Mesendoderm (in vitro differentiated cells): Measurements from ENCODE around the gene GNA12.

Experiments used
- DNase-seq: peaks from one replicate; pipeline ENCODE4 v3.0.0; 2013
- H2AK5ac ChIP-seq: 2 replicates; pipeline ENCODE4 v1.6.1; 2013; ENCODE audit warnings: low read length, inconsistent platforms
- H2BK120ac ChIP-seq: 2 replicates; pipeline ENCODE4 v1.6.1; 2013; ENCODE audit warnings: low read depth, mild to moderate bottlenecking, low read length, moderate library complexity, mixed read lengths
- H2BK15ac ChIP-seq: replicated peaks from 2 replicates; pipeline ENCODE4 v1.6.1; 2013; ENCODE audit warnings: low read depth, mild to moderate bottlenecking, moderate library complexity
- H2BK5ac ChIP-seq: 2 replicates; pipeline ENCODE4 v1.6.1; 2013; ENCODE audit warnings: low read length, inconsistent platforms
- H3K18ac ChIP-seq: 2 replicates; pipeline ENCODE4 v1.6.1; 2013; ENCODE audit warnings: mild to moderate bottlenecking, low read length, mixed read lengths
- H3K23ac ChIP-seq: one replicate; pipeline ENCODE4 v1.6.1; 2013; ENCODE audit warnings: low read length
- H3K27ac ChIP-seq: 2 replicates; pipeline ENCODE4 v1.5.1; 2013; ENCODE audit warnings: low read depth, mild to moderate bottlenecking, inconsistent platforms, low read length, moderate library complexity
- H3K27me3 ChIP-seq: 2 replicates; pipeline ENCODE4 v1.6.1; 2013; ENCODE audit warnings: low read length, control low read depth, mild to moderate bottlenecking, inconsistent platforms; ENCODE audit not compliant: insufficient read depth, poor library complexity
- H3K36me3 ChIP-seq: 2 replicates; pipeline ENCODE4 v1.6.1; 2013; ENCODE audit warnings: low read length, inconsistent platforms; ENCODE audit not compliant: control insufficient read depth, insufficient read depth
- H3K4ac ChIP-seq: one replicate; pipeline ENCODE4 v1.6.1; 2013; ENCODE audit warnings: low read depth, mild to moderate bottlenecking, low read length, moderate library complexity
- H3K4me1 ChIP-seq: 2 replicates; pipeline ENCODE4 v1.6.1; 2013; ENCODE audit warnings: low read depth, low read length, inconsistent platforms; ENCODE audit not compliant: control insufficient read depth
- H3K4me2 ChIP-seq: 2 replicates; pipeline ENCODE4 v1.6.1; 2013; ENCODE audit warnings: low read length
- H3K4me3 ChIP-seq: 2 replicates; pipeline ENCODE4 v1.5.1; 2013; ENCODE audit warnings: mild to moderate bottlenecking, low read length
- H3K56ac ChIP-seq: one replicate; pipeline ENCODE4 v1.6.1; 2013; ENCODE audit warnings: low read length
- H3K79me1 ChIP-seq: 2 replicates; pipeline ENCODE4 v1.6.1; 2013; ENCODE audit warnings: low read length, inconsistent platforms
- H3K79me2 ChIP-seq: 2 replicates; pipeline ENCODE4 v1.6.1; 2013; ENCODE audit warnings: mild to moderate bottlenecking, low read length; ENCODE audit not compliant: control insufficient read depth, insufficient read depth
- H3K9ac ChIP-seq: 2 replicates; pipeline ENCODE4 v1.6.1; 2013; ENCODE audit warnings: low read length, inconsistent platforms
- H4K5ac ChIP-seq: one replicate; pipeline ENCODE4 v1.6.1; 2013; ENCODE audit warnings: low read length
- H4K8ac ChIP-seq: one replicate; pipeline ENCODE4 v1.6.1; 2013; ENCODE audit warnings: low read depth, mild to moderate bottlenecking, control low read depth, low read length, moderate library complexity
- WGBS: extraction: QIAGEN DNeasy Blood & Tissue Kit; methylation state at CpG from one replicate; pipeline ENCODE4 v1.1.7; 2013; ENCODE audit warnings: low lambda C conversion rate, missing lambda C conversion rate; ENCODE audit not compliant: insufficient coverage; ENCODE audit errors: extremely low coverage; 5-methylcytosine and 5-hydroxymethylcytosine counted together

The GNA12 gene

GRCh38 chr7:2716906-2717292 is 127.2 kb downstream of the GNA12 start:
- DNase-seq = no peak
- Histone ChIP-seq H3K4me1 (no peaks in the 10 kb centered on the region), H3K18ac (no peak overlapping the region), H3K56ac (no peak overlapping the region), H4K8ac (no peak overlapping the region), H3K4me2 (no peak overlapping the region), H3K4me3 (no peak overlapping the region), H2BK5ac (no peak overlapping the region), H2AK5ac (no peak overlapping the region), H3K27me3 (no peaks in the 10 kb centered on the region), H3K4ac (no peak overlapping the region), H3K36me3 (peaks cover 2% of the 10 kb centered on the region), H3K79me2 (no peaks in the 10 kb centered on the region), H3K79me1 (no peaks in the 10 kb centered on the region), H3K23ac (no peak overlapping the region), H2BK120ac (no peak overlapping the region), H2BK15ac (no peak overlapping the region), H3K27ac (no peak overlapping the region), H3K9ac (no peak overlapping the region), H4K5ac (no peak overlapping the region)
- no CpG with 5 or more reads among the region's 20 CpGs for WGBS

- Histone ChIP-seq H3K4ac (no peak overlapping the region), H2BK120ac (no peak overlapping the region), H3K36me3 (peaks cover 2% of the 10 kb centered on the region), H3K4me3 (no peak overlapping the region), H3K56ac (no peak overlapping the region), H3K4me2 (no peak overlapping the region), H3K79me1 (no peaks in the 10 kb centered on the region), H3K4me1 (no peaks in the 10 kb centered on the region), H4K8ac (no peak overlapping the region), H2BK15ac (no peak overlapping the region), H3K27me3 (no peaks in the 10 kb centered on the region), H3K27ac (no peak overlapping the region), H3K79me2 (no peaks in the 10 kb centered on the region), H2AK5ac (no peak overlapping the region), H3K18ac (no peak overlapping the region), H4K5ac (no peak overlapping the region), H3K23ac (no peak overlapping the region), H2BK5ac (no peak overlapping the region), H3K9ac (no peak overlapping the region)
- no CpG with 5 or more reads among the region's 11 CpGs for WGBS
- no peak for DNase-seq
These were observed 127.6 kb downstream of the GNA12 start for GRCh38 chr7:2716488-2716887.

GRCh38 chr7:2715341-2716231 is 128.5 kb downstream of the GNA12 start:
- Histone ChIP-seq H3K18ac (no peak overlapping the region), H3K4me3 (no peak overlapping the region), H3K27me3 (no peaks in the 10 kb centered on the region), H3K79me2 (no peaks in the 10 kb centered on the region), H3K23ac (no peak overlapping the region), H4K5ac (no peak overlapping the region), H3K36me3 (peaks cover 2% of the 10 kb centered on the region), H2BK15ac (no peak overlapping the region), H2AK5ac (no peak overlapping the region), H3K27ac (no peak overlapping the region), H3K4me2 (no peak overlapping the region), H3K4ac (no peak overlapping the region), H3K4me1 (no peaks in the 10 kb centered on the region), H3K56ac (no peak overlapping the region), H2BK120ac (no peak overlapping the region), H3K9ac (no peak overlapping the region), H2BK5ac (no peak overlapping the region), H3K79me1 (no peaks in the 10 kb centered on the region), H4K8ac (no peak overlapping the region)
- WGBS = no CpG with 5 or more reads among the region's 22 CpGs
- no peak for DNase-seq

GRCh38 chr7:2714636-2715035 is 129.5 kb downstream of the GNA12 start:
- Histone ChIP-seq H2BK15ac (no peak overlapping the region), H3K23ac (no peak overlapping the region), H3K4ac (no peak overlapping the region), H3K9ac (no peak overlapping the region), H3K4me3 (no peak overlapping the region), H3K4me1 (no peaks in the 10 kb centered on the region), H3K79me1 (no peaks in the 10 kb centered on the region), H2BK5ac (no peak overlapping the region), H2BK120ac (no peak overlapping the region), H3K36me3 (peaks cover 2% of the 10 kb centered on the region), H4K5ac (no peak overlapping the region), H3K56ac (no peak overlapping the region), H4K8ac (no peak overlapping the region), H3K79me2 (no peaks in the 10 kb centered on the region), H3K27ac (no peak overlapping the region), H3K4me2 (no peak overlapping the region), H2AK5ac (no peak overlapping the region), H3K18ac (no peak overlapping the region), H3K27me3 (no peaks in the 10 kb centered on the region)
- no peak for DNase-seq
- WGBS = no CpG with 5 or more reads among the region's 9 CpGs

- Histone ChIP-seq H3K4ac (no peak overlapping the region), H3K79me2 (no peaks in the 10 kb centered on the region), H3K4me3 (no peak overlapping the region), H4K5ac (no peak overlapping the region), H3K27me3 (no peaks in the 10 kb centered on the region), H3K79me1 (no peaks in the 10 kb centered on the region), H2AK5ac (no peak overlapping the region), H3K4me1 (no peaks in the 10 kb centered on the region), H3K27ac (no peak overlapping the region), H2BK5ac (no peak overlapping the region), H3K56ac (no peak overlapping the region), H2BK120ac (no peak overlapping the region), H2BK15ac (no peak overlapping the region), H3K4me2 (no peak overlapping the region), H4K8ac (no peak overlapping the region), H3K9ac (no peak overlapping the region), H3K18ac (no peak overlapping the region), H3K36me3 (peaks cover 2% of the 10 kb centered on the region), H3K23ac (no peak overlapping the region)
- no CpG with 5 or more reads among the region's 12 CpGs for WGBS
- no peak for DNase-seq
These were observed 130.1 kb downstream of the GNA12 start for GRCh38 chr7:2713978-2714377.

- Histone ChIP-seq H3K4me2 (no peak overlapping the region), H3K79me2 (no peaks in the 10 kb centered on the region), H3K9ac (no peak overlapping the region), H2BK5ac (no peak overlapping the region), H3K27ac (no peak overlapping the region), H3K4me3 (no peak overlapping the region), H3K18ac (no peak overlapping the region), H4K8ac (no peak overlapping the region), H4K5ac (no peak overlapping the region), H3K4ac (no peak overlapping the region), H3K79me1 (no peaks in the 10 kb centered on the region), H3K27me3 (no peaks in the 10 kb centered on the region), H2BK120ac (no peak overlapping the region), H2AK5ac (no peak overlapping the region), H3K56ac (no peak overlapping the region), H2BK15ac (no peak overlapping the region), H3K4me1 (no peaks in the 10 kb centered on the region), H3K36me3 (peaks cover 2% of the 10 kb centered on the region), H3K23ac (no peak overlapping the region)
- WGBS = no CpG with 5 or more reads among the region's 13 CpGs
- peak; percentile 56 for DNase-seq
These were observed 130.7 kb downstream of the GNA12 start for GRCh38 chr7:2713370-2713769.
